ENCODE data around the gene TNXB.
A peak's percentile ranks its signal among the peaks of the same experiment; 100 is the strongest.
"Not testable (repeated sequence)": the region's sequence is repeated elsewhere in the genome, so short reads cannot be mapped to it uniquely, and the experiment has no call there.

TNXB gene

DNA sequence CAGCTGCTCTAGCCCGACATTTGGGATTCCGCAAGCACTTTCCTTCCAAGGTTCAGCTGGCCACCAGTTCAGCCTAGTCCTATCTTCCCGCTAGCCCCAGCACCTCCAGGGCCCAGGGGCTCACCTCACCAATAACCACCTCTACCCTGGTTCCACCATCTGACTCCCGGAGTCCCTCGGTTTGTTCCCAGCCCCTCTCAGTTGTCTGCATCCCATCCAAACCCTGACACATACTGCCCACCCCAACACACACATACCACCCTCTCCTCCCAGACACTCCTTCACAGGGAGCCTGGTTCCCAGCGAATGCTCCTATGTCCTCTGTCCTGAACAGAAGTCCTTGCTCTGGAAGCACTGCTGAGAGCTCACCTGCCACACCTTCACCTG lies 418 bp downstream of the TNXB start:
- no peak for DNase-seq

DNA sequence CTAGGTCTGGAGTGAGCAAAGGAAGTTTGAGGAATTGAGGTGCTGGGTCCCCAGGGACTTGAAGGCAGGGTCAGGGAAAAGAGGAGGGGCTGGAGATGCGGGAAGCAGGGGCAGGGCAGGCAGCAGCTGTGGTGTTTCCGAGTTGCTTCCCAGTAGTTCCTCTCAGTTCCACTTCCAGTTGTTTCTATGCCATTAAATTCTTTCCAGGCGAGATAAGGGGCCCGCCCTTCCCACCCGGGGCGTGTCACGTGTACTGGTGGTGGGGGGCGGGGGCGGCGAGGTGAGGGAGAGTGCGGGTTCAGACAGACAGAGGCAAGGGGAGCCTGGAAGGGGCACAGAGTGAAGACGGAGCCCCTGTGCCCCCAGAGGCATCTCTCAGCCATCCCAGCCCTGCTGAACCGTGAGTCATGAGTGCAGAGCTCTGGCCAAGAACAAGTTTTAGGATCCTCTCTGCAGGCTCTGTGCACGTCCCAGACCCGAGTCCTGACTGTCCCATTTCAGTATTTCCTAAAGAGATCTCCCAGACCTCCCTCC lies 977 bp downstream of the TNXB start:
- peak; percentile 55 for DNase-seq

DNA sequence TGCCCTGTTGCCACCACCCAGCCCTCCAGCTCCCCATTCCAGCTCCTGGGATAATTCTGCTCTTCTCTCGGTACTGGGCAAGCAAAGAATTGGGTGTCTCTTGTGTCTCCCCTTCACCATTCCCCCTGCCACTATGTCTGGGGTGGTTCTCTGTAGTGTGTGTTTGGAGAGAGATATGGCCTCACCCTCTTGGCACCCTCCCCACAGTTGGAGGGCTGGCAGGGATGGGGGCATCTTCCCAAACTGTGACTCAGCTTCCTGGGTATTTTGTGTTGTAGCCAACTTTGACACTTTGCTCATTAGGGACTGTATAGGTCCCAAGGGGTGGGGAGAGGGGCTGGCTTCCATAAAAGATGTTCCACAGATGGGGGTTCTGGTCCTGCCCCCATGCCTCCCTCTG lies 1.7 kb downstream of the TNXB start:
- DNase-seq = no peak

DNA sequence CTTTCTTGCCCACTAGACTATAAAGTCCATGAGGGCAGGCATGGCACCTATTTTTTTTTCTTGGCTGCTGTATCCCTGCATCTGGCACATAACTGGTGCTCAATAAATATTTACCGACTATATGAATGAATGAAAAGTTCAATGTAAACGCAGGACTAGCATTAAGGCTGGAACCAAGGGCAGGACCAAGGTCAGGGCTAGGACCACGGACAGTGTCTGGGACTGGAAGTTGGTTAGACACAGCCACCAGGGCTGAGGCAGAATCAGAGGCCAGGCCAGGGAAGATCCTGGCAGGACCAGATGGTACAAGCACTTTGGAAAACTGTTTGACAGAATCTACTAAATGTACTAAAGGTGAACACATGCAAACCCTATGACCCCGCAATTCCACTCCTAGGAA lies 3.7 kb downstream of the TNXB start:
- DNase-seq = no peak

DNA sequence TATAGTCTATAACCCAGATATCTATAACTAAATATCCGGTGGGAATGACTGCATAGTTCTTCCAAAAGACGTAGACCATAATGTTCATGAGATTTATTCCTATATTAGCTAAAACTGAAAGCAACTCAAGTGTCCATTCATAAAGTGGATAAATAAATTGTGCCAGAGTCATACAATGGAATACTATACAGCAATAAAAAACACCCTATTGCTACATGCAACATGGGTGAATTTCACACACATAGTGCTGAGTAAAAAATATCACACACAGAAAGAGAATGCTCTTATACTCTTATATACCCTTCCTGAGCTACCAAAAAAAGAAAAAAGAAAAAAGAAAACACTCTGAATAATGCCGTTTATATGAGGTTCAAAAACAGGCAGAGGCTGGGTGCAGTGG lies 6.9 kb downstream of the TNXB start:
- no peak for DNase-seq

DNA sequence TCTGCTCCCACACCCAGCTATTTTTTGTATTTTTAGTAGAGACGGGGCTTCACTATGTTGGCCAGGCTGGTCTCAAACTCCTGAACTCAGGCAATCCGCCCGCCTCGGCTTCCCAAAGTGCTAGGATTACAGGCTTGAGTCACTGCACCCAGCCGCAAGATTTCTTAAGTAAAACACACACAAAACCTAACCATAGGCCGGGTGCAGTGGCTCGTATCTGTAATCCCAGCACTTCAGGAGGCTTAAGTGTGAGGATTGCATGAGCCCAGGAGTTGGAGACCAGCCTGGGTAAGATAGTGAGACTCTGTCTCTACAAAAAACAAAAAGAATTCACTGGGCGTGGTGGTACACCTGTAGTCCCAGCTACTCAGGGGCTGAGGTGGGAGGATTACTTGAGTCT lies 8.9 kb downstream of the TNXB start:
- not testable (repeated sequence) for DNase-seq

DNA sequence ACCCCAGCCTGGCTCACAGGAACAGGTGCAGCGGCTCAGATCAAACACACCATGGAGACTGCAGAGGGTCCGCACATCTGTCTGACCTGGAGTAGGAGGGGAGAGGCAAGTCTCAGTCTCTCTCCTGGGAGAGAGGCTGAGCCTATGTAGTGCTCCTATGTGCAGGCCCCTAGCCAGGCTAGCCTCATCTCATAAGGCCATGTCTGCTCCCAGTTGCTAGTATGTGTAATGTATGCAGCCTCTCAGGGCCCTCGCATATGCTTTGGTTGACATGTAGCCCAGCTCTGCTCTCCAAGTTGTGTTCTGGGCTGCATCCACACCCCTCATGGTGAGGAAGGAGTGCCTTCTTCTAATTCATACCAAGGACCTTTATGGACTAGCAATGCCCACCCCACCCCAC lies 11.8 kb downstream of the TNXB start:
- DNase-seq = no peak

DNA sequence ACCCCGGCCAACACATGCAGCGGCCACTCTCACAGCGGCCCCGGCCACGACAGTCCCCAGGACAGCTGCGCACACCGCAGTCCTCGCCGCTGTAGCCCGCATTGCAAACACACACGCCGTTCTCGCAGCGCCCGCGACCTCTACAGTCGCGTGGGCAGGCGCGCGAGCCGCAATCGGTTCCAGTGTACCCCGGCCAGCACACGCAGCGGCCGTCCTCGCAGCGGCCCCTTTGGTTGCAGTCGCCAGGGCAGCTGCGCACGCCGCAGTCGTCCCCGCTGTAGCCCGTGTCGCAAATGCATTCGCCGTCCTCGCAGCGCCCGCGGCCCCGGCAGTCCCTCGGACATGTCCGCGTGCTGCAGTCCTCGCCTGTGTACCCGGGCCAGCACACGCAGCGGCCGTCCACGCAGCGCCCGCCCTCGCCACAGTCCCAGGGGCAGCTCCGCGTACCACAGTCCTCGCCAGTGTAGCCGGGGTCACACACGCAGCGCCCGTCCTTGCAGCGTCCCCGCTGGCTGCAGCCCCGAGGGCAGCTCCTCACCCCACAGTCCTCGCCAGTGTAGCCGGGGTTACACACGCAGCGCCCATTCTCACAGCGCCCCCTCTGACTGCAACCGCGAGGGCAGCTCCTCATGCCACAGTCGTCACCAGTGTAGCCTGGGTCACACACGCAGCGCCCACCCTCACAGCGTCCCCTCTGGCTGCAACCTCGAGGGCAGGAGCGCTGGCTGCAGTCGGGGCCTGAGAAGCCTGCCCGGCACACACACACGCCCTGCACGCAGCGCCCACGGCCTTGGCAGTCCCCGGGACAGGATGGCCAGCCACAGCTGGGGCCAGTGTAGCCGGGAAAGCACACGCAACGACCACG lies 12.5 kb downstream of the TNXB start:
- DNase-seq = no peak

DNA sequence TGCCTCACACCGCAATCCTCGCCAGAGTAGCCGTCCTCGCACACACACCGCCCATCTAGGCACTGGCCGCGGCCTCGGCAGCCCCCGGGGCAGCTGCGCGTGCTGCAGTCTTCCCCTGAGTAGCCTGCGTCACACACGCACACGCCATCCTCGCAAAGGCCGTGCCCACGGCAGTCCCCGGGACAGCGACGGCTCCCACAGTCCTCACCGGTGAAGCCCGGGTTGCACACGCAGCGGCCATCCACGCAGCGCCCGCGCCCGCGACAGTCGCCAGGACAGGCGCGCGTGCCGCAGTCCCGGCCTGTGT lies 13.1 kb downstream of the TNXB start:
- no peak for DNase-seq

DNA sequence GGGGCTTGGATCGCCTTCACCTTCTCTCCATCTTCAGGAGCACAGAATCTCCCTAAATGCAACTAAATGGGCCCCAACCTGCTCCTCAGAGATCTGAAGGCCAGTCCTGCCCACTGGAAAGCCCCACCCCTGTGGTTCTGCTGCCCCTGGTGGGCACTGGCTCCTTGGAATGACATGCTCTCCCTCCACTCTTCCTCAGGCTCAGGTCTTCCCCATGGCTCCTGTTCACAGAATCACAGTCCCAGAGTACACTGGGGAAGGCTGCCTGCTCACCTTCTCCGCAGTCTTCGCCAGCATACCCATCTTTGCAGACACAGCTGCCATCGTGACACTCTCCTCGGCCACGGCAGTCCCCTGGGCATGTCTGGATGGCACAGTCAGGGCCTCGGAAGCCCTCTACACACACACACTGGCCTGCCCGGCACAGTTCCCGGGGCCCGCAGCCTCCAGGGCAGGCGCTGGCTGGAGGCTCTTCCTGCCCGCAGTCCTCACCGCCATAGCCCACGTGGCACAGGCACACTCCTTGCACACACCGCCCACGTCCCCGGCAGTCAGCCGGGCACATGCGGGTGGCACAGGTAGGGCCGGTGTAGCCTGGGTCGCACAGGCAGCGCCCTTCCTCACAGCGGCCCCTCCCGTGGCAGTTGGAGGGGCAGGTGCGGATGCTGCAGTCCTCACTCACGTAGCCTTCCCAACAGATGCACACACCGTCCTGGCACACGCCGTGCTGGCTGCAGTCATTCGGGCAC lies 13.6 kb downstream of the TNXB start:
- no peak for DNase-seq

DNA sequence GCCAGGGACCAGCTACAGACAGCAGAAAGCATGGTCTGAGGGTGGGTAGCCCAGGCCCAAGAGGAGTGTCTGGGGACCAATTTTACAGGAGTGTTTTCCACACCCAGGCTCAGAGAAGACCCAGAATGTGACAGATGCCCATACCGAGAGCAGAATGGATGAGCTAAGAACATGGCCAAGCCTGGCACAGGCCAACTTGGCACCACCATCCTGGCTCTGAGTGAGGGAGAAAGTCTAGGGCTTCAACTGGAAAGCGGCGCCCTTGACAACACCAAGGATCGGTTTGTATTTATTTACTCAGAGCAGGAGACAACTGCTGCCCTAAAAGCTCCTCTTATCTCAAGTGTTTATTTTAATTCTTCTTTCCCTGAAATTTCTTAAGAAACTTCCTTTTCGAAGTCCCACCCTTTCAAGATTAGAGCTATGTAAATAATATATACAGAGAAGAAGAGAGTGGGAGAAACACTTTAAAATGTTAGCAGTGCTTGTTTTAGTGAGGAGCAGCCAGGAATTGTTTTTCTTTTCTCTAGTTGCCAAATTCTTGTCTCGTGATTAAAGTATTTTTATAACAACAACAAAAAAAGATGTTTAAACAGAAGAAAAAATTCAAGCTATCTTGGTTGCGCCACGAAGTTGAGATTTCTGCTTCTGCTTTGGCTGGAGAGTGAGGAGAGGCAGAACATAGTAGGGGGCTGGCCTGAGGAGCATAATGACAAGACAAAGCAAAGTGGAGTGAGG lies 16.2 kb downstream of the TNXB start:
- DNase-seq = no peak

DNA sequence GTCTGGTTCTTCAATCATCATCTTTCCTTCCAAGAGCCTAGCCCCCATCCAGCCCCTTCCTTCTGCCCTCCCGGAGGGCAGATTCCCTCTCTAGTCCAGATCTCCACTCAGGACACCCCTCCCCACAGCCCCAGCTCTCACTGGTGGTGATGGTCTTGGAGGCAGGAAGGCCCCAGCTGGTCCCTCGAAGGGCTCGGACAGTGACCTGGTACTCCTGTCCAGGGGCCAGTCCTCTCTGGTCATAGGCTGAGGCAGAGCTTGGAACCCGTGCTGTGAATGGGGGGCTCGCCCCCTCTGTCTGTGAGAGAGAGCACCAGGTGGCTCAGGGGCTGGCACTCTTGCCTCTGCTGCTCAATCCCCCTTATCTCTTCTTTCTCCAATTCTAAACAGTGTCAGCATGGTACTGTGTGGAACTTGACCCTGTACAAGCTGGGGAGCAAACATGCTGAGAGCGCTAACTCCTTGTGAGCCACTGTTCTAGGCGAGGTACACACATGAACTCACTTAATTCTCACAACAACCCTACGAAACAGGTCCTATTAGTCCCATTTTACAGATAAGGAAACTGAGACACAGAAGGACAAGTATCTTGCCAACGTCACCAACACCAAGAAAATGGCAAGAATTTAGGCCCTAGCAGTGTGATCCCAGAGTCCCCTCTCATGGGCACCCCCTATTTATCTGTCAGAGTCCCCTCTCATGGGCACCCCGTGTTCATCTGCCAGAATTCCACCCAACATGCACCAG lies 19.9 kb downstream of the TNXB start:
- DNase-seq = no peak

DNA sequence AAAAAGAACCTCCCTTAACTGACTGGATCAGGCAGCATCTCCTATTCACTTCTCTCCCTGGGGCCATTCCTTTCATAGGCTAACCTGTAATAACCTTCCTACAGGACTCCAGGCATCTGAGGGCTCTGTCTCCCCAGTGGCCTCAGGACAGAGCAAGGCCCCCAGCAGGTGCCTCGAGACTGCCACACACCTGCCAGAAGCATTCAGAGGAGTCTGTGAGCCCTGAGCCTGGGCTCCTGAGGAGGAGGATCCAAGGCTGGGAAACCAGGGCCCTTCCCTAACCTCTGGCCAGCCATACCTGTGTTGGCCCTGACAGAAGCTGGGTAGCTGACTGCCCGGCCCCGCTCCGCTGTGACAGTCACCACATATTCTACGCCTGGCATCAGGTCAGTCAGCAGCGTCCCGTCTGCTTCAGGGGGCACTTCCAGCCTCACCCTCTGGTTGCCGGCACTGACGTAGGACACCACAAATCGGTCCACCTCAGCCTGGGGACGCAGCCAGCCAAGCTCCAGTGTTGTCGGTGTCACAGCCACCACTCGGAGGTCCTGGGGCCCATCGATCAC lies 20.6 kb downstream of the TNXB start:
- no peak for DNase-seq

DNA sequence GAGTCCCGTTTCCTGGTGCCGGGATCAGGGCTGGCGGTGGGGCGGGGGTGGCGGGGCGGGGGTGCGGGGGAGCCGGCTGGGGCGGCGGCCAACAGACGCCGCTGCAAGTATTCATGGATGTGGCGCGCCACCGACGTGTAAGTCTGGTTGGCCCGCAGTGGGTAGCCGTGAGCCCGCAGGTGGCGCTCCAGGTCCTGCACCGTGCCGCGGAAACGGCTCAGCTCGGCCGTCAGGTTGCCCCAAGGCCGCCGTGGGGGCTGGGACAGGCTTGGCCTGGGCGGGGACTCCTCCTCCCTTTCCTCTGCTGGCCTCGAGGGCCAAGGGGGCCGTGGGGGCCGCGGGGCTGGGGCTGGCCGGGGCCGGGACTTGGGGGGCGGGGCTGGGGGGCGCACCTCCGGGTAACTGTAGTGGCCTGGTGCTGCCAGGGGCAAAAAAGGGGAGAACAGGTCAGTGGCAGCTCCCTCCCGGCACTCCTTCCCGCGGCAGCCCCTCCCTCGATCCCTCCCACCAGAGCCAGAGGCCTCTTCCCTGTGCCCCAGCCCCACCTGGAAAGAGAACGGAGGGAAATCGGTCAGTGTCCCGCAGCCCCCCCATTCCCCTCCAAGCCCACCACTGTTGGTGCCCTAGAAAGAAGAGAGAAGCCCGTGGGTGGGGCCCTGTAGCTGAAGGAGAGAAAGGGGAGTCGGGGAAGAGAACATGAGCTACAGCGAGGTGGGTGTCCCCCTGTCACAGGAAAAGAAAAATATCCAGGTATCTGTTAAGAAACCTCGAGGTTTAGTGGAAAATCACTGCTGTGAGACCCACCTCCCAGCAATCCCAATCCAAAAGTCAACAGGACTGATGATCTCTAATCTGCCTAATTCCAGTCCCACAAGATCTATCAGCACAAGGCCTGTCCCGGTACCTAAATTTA lies 21.3 kb downstream of the TNXB start:
- DNase-seq = peak; percentile 85

DNA sequence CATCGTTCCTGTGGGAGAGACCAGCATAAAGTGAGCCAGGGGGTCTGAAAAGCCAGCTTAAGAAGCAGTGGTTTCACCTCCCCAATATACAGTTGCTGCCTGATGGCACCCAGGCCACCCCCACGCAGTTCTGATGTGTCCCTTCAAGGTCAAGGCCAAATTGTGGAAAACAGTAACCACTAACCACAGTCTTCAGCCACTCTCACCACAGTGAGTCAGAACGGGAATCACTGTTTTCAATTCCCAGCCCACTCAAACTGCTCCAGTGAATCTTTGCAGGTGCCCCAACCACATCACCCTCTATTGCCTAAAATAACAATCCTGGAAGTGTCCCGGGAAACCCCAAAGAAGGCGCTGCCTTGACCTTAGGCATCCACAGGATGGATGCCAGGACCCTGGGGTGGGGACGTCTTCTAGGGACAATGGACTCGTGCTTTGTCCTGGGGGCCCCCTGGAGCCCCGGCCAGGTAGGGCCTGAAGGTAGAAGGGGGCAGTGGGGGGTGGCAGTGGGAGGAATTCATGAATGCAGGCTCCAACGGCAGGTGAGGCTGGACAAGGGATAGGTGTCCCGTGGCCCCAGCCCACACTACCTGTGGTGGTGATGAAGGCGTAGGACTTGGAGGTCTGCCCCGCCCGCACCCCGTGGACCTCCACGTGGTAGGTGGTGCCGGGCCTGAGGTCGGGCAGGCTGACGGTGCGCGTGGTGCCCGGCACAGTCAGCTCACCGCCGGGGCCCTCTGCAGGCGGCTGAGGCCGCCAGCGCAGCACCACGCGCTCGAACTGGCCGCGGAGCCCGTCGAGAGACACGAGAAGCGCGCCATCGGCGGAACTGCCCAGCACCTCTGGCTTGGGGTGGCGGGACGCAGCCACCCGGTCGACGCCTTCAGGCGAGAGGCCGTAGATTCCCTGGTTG lies 22.2 kb downstream of the TNXB start:
- DNase-seq = no peak

DNA sequence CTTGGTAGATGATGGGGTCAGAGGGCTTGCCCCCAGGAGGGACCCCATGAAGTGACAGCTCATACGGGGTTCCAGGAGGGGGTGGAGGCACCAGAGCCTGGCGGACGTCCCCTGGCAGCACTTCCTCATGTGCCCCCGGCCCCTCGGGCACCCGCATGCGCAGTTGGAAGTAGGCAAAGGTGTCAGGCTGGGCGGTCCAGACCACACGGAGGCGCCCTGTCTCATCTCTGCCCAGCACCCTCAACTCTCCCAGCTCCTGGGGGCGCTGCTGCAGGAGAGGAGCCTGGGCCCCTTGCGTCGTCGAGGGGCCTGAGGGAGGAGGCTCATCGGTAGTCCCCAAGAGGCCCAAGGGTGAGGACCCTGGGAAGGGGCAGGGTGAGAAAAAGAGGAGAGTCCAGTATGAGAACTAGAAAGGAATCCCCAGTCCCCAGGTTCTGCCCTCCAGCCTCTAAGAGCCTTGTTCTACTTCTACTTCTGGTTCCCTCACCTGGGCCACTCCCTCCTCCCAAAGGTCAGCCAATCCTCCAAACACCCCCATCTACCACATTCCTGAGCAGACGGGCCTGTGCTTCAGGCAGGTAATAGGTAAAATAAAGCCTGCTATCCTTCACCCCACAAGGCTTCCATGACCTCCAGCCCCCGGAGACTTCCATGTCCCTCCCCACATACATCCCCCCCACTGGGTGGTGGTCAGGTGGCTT lies 23.2 kb downstream of the TNXB start:
- no peak for DNase-seq

DNA sequence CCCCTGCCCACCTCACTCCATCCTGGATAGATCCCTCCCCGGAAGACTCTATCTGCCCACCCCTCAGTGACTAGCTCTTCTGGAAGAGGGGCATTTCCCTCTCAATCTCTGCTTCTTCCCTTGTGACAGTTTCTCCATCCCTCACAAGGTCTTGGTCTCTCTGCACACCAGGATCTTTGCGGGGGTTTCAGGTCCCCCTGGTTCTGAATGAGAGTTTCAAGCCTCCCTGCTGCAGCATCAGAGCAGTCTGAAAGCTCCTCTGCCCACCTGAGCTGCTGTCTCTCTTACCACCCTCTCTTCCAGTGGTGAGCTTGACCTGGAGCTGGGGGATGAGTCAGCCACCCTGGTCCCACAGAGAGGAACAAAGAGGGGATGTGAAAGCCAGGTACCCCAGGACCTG lies 24.4 kb downstream of the TNXB start:
- no peak for DNase-seq

DNA sequence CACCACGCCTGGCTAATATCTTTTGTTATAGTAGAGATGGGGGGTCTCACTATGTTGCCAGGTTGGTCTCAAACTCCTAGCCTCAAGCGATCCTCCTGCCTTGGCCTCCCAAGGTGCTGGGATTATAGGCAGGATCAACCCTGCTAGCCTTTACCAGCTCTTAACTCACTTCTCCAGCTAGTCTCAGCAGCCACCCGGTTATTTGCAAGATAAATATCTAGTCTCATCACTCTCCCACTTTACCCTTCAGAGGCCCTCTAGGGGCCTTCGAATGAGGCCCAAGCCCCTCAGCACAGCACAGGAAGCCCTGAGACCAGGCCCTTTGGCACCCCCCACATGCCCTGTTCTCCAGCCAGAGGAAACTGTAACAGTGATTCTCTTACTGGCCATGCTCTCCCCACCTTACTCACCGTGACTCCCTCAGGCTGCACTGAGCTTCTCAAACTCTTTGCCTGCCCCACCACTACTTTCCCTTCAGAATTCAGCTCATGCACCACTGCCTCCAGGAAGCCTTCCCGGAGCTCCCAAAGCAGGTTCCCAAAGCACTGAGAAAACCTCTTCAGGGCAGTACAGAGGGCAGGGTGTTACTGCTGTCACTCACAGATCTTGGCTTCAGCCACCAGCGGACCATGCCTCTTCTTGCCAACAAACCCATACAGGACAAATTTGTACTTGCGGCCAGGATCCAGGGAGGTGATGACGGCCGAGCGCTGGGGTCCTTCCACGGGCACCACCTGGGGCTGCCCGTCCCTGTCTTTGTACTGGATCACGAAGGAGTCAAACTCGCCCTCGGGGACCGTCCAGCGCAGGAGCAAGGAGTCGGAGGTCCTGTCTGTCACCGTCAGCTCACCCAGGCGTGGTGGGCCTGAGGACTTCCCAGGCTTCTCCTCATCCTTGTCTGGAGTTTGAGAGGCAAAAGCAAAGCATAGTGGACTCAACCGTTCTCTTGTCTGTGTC lies 25.0 kb downstream of the TNXB start:
- DNase-seq = no peak
